ENCODE data around the gene CA5B.
"Not testable (repeated sequence)": the region's sequence is repeated elsewhere in the genome, so short reads cannot be mapped to it uniquely, and the experiment has no call there.

The CA5B gene

GRCh38 chrX:15812192-15812938 is 74.3 kb downstream of the CA5B start:
- no peak for DNase-seq (ENCODE audit: low read depth in 2 of 2, low spot score in 1 of 2)

- DNase-seq (ENCODE audit: low read depth in 2 of 2, low spot score in 1 of 2): no peak
Observed at GRCh38 chrX:15813416-15813815, 75.3 kb downstream of the CA5B start.

GRCh38 chrX:15814771-15815365 is 76.8 kb downstream of the CA5B start:
- no peak for DNase-seq (ENCODE audit: low read depth in 2 of 2, low spot score in 1 of 2)

GRCh38 chrX:15815779-15816437 is 77.8 kb downstream of the CA5B start:
- DNase-seq (ENCODE audit: low read depth in 2 of 2, low spot score in 1 of 2): no peak

GRCh38 chrX:15816438-15816809 is 78.4 kb downstream of the CA5B start:
- no peak for DNase-seq (ENCODE audit: low read depth in 2 of 2, low spot score in 1 of 2)

- peak in 1 of 2 donors; percentile 22 for DNase-seq (ENCODE audit: low read depth in 2 of 2, low spot score in 1 of 2)
Observed at GRCh38 chrX:15816886-15817285, 78.8 kb downstream of the CA5B start.

GRCh38 chrX:15820106-15821073 is 82.3 kb downstream of the CA5B start:
- no peak for DNase-seq (ENCODE audit: low read depth in 2 of 2, low spot score in 1 of 2)

GRCh38 chrX:15822922-15823321 is 84.9 kb downstream of the CA5B start:
- DNase-seq (ENCODE audit: low read depth in 2 of 2, low spot score in 1 of 2): no peak

- DNase-seq (ENCODE audit: low read depth in 2 of 2, low spot score in 1 of 2): no peak
Observed at GRCh38 chrX:15825936-15826335, 87.9 kb downstream of the CA5B start.

- DNase-seq (ENCODE audit: low read depth in 2 of 2, low spot score in 1 of 2): no peak
Observed at GRCh38 chrX:15829217-15829616, 91.1 kb downstream of the CA5B start.

- DNase-seq (ENCODE audit: low read depth in 2 of 2, low spot score in 1 of 2): not testable (repeated sequence)
Observed at GRCh38 chrX:15831347-15831746, 93.3 kb downstream of the CA5B start.

- DNase-seq (ENCODE audit: low read depth in 2 of 2, low spot score in 1 of 2): no peak
Observed at GRCh38 chrX:15834053-15834452, 96.0 kb downstream of the CA5B start.

GRCh38 chrX:15834827-15835595 is 96.9 kb downstream of the CA5B start:
- no peak for DNase-seq (ENCODE audit: low read depth in 2 of 2, low spot score in 1 of 2)

All from stimulated activated CD8-positive, alpha-beta memory T cell treated with anti-CD3 and anti-CD28 coated beads, Interleukin-4, amount 100 ng/mL, for 4 hours (primary cell).